HFFc6 (cell line): ENCODE results near the gene MED9. TPM values are rescaled to one million over a fixed set of nuclear protein-coding genes. Genes with fewer than 3 reads are reported as not detected.

Source experiments
- DNase-seq: peaks from one replicate; pipeline ENCODE4 v3.0.0-alpha.2; 2018
- H3K27ac Mint-ChIP-seq: 2 replicates; pipeline ENCODE4 v1.8.0; 2020; ENCODE audit warnings: mild to moderate bottlenecking, mixed read lengths
- H3K27me3 Mint-ChIP-seq: 2 replicates; pipeline ENCODE4 v1.8.0; 2021; ENCODE audit warnings: mild to moderate bottlenecking, moderate library complexity, mixed read lengths; ENCODE audit not compliant: insufficient read depth
- H3K36me3 Mint-ChIP-seq: 2 replicates; pipeline ENCODE4 v1.8.0; 2021; ENCODE audit warnings: low read depth, mixed read lengths
- H3K4me1 Mint-ChIP-seq: 2 replicates; pipeline ENCODE4 v1.8.0; 2020; ENCODE audit warnings: low read depth, mixed read lengths
- H3K4me3 Mint-ChIP-seq: 2 replicates; pipeline ENCODE4 v1.8.0; 2020; ENCODE audit warnings: mild to moderate bottlenecking, moderate library complexity, mixed read lengths
- H3K9me3 Mint-ChIP-seq: 2 replicates; pipeline ENCODE4 v1.8.0; 2020; ENCODE audit warnings: mild to moderate bottlenecking, mixed read lengths
- CTCF ChIP-seq: fragments of 200-600 bp; sonication (generic); IDR thresholded peaks from 2 replicates; pipeline ENCODE4 v1.5.0; 2021; ENCODE audit warnings: antibody characterized with exemption, mild to moderate bottlenecking
- total RNA-seq, 6 experiments: library from RNA; stranded (reverse); fragmentation: NEBNext Ultra II Directional; extraction: Animal tissue kit (Norgen Biotek cat#: 25700); gene quantifications; 2 replicates in 1 of 6; 3 replicates in 5 of 6; pipeline ENCODE4 v1.2.3, GENCODE V29; 2021

MED9 gene
- total RNA-seq, 6 experiments from 2014 or later, result 7.0 to 9.0 (median 7.9) TPM

GRCh38 chr17:17503566-17504130, 26.8 kb downstream of the MED9 start:
- no peak overlapping the region for H3K27ac Mint-ChIP-seq
- peaks cover 14% of the 10 kb centered on the region; the same call in 1 of the 2 replicates for H3K27me3 Mint-ChIP-seq
- no peak for TF ChIP-seq CTCF
- H3K4me1 Mint-ChIP-seq, result no peaks in the 10 kb centered on the region
- no peaks in the 10 kb centered on the region for H3K9me3 Mint-ChIP-seq
- DNase-seq, result no peak
- H3K36me3 Mint-ChIP-seq, result no peaks in the 10 kb centered on the region
- no peak overlapping the region for H3K4me3 Mint-ChIP-seq

- no peak for DNase-seq
- TF ChIP-seq CTCF, result no peak
- H3K4me3 Mint-ChIP-seq, result no peak overlapping the region
- no peaks in the 10 kb centered on the region for H3K4me1 Mint-ChIP-seq
- no peaks in the 10 kb centered on the region for H3K36me3 Mint-ChIP-seq
- H3K9me3 Mint-ChIP-seq, result no peaks in the 10 kb centered on the region
- no peak overlapping the region for H3K27ac Mint-ChIP-seq
- H3K27me3 Mint-ChIP-seq, result peaks cover 9% of the 10 kb centered on the region; the same call in 1 of the 2 replicates
These were observed 27.7 kb downstream of the MED9 start for GRCh38 chr17:17504341-17505140.

GRCh38 chr17:17505151-17505550, 28.4 kb downstream of the MED9 start:
- no peak overlapping the region for H3K4me3 Mint-ChIP-seq

GRCh38 chr17:17505610-17506171, 28.9 kb downstream of the MED9 start:
- H3K27me3 Mint-ChIP-seq, result peaks cover 14% of the 10 kb centered on the region
- TF ChIP-seq CTCF, result no peak

More at GRCh38 chr17:17505151-17505550, 28.4 kb downstream of the MED9 start:
- H3K27ac Mint-ChIP-seq, result no peak overlapping the region
- DNase-seq, result no peak
- no peaks in the 10 kb centered on the region for H3K9me3 Mint-ChIP-seq
- H3K27me3 Mint-ChIP-seq, result peaks cover 13% of the 10 kb centered on the region
- H3K4me1 Mint-ChIP-seq, result no peaks in the 10 kb centered on the region
- TF ChIP-seq CTCF, result no peak
- H3K36me3 Mint-ChIP-seq, result no peaks in the 10 kb centered on the region; the same call in 1 of the 2 replicates

GRCh38 chr17:17506181-17506741, 29.5 kb downstream of the MED9 start:
- no peaks in the 10 kb centered on the region for H3K4me1 Mint-ChIP-seq
- peaks cover 15% of the 10 kb centered on the region for H3K27me3 Mint-ChIP-seq
- H3K9me3 Mint-ChIP-seq, result no peaks in the 10 kb centered on the region
- H3K36me3 Mint-ChIP-seq, result no peaks in the 10 kb centered on the region; the same call in 1 of the 2 replicates
- no peak overlapping the region for H3K27ac Mint-ChIP-seq
- no peak for DNase-seq
- TF ChIP-seq CTCF, result no peak
- no peak overlapping the region for H3K4me3 Mint-ChIP-seq

More at GRCh38 chr17:17505610-17506171, 28.9 kb downstream of the MED9 start:
- H3K4me3 Mint-ChIP-seq, result no peak overlapping the region
- no peaks in the 10 kb centered on the region; the same call in 1 of the 2 replicates for H3K36me3 Mint-ChIP-seq
- DNase-seq, result no peak
- H3K9me3 Mint-ChIP-seq, result no peaks in the 10 kb centered on the region
- no peak overlapping the region for H3K27ac Mint-ChIP-seq
- no peaks in the 10 kb centered on the region for H3K4me1 Mint-ChIP-seq
